Amniotic stem cell (primary cell): ENCODE results near the gene NTHL1.

Experiments used
- DNase-seq: peaks from one replicate; lab custom pipeline; 2025; lab: John Stamatoyannopoulos, UW

NTHL1 gene

DNA sequence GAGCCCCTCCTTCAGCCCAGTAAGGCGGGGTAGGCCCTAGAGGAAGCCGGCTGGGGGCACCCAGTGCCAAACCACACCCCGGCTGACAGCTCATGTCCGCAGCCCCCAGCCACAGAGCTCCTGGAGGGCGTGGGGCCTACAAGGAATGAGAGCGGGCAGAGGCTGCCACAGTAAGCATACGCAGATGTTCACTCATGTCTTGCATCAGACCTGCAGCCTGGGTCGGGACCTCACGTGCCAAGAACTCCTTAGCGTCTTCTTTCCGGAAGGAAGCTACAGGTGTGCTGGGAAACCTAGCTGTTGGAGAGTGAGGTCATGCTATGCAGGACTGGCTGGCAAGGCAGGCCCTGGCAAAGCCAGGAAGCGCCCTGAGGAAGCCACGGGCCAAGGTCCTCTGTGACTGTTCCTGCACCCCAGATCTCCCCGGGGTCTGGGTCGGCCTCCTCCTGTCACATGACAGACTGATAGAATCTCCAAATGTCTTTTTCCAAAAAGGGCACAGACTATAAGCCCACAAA lies 39.6 kb downstream of the NTHL1 start:
- DNase-seq: no peak

DNA sequence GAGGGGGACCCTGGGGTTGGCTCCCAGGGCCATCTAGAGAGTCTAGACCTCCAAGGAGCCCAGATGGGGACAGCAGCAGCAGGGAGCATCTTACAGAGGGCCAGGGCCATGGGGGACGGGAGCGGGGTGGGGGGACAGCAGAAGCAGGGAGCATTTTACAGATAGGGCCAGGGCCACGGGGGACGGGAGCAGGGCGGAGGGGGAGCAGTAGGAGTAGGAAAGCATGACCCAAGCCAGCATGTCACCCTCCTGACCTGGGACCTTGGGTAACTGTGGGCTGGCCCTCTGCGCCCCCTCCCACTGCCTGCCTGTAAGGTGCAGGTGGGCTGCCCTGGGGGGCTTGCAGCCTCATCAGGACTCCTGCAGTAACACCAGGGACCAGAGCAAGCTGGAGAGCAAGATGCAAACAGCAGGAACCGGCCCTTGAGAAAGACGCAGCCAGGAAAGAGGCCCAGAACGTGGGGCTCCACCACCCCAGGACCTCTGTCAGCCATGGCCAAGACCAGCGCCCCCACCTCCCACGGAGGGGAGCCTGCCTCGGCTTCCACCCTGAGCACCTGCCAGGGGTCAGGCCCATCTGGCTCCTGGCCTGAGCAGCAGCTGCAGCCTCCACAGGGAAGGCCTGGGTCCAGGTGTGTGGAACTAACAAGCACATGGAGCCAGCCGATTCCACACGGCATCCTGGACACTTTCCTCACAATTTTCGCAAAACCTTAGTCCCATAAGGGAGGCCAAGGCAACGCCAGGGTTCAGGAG lies 40.4 kb downstream of the NTHL1 start:
- no peak for DNase-seq

DNA sequence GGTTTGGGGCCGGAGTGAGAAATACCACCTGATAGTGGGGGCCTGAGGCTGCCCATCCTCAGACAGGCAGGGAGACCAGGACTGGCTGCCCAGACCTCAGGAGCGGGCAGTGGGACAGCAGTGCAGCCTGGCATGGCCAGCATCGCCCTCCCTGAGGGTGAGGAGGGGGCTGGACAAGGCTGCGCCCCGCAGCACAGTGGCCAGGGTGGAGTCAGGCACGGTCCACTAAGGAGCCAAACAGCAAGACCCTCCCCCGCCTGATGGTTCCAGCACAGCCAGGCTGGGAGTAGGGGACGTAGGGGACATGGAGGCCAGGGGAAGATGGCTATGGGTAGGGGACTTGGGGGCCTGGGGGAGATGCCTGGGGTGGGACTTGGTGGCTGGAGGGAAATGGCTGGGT lies 41.3 kb downstream of the NTHL1 start:
- no peak for DNase-seq

DNA sequence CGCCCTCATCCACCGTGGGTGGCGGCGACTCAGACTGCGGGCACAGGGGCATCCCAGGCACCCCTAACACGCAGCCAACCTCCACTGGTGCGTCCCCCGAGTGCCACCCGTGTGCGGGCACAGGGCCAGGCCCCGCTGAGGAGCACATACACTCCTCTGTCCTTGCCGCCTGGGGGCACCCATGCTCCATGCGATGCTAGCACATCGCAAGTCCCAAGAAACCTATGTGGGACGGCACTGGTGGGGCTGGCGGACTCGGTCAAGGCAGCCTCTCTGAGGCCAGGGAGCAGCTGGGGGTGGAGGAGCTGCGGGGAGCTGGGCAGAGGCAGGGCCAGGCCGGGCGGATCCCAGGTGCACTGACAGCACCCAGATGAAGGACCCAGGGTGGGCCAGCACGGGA lies 42.0 kb downstream of the NTHL1 start:
- DNase-seq: no peak

DNA sequence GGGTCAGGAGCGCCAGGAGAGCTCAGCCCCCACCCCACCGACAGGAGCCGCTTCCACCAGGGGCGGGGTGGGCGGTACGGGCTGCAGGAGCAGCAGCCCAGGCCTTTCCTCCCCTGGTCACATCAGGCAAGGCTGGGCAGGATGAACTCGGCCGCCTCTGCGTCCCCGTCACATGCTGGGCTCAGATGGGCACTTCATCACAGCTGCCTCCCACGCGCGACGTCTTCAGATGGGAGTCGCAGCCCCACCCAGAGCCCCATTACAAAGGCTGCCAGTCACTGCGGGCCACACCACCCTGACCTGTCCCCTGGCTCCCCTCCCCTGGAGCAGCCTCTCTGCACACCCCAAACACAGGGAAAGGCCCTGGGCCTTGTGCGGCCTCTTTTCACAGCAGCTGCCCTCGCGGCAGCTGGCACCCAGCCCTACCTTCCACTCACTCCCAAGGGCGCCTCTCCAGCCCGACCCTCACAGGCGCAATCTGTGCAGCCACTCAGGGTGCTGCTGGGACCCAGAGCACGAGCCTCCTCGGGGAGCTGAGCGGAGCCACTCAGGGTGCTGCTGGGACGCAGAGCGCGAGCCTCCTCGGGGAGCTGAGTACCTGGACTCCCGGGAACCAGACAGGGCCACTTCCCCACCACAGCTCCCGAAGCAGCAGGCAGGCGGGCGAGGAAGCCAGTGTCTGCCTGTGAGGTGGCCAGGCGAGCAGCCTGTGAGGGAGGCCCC lies 42.7 kb downstream of the NTHL1 start:
- no peak for DNase-seq

DNA sequence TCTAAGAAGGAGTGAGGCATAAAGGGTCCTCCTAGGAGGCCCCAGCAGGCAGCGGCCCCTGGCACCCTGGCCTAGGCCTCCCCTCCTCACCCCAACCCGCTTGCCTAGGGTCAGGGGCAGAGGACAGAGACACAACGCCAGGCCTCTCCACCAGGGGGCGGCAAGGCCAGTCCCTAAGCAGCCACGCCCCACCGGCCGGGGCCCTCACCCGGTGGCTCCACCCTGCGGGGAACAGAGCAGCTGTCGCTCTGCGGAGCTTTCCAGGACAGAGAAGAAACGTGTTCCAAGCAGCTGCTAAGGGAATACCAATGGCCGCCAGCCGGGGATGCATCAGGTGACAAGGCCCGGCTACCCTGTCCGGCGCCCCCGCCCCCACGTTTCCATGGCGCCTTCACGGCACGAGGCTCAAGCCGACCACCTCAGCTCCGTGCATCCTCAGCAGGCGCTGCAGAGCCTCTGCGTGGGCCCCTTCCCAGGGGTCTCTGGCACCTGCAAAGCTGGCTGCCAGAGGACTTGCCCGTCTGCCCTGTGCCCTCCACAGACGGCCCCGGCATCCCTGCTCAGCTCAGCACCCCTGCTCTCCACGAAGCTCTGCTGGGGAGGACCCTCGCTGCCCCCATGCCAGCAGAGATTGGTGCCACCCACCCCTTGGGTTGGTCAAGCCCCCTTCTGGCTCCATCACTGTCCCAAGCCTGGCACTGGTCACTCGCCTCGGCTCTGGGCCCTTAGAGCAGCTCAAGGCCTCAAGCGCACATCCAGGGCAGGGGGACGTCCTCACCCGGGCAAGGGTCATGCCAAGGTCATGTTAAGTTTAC lies 43.6 kb downstream of the NTHL1 start:
- peak; percentile 34 for DNase-seq

DNA sequence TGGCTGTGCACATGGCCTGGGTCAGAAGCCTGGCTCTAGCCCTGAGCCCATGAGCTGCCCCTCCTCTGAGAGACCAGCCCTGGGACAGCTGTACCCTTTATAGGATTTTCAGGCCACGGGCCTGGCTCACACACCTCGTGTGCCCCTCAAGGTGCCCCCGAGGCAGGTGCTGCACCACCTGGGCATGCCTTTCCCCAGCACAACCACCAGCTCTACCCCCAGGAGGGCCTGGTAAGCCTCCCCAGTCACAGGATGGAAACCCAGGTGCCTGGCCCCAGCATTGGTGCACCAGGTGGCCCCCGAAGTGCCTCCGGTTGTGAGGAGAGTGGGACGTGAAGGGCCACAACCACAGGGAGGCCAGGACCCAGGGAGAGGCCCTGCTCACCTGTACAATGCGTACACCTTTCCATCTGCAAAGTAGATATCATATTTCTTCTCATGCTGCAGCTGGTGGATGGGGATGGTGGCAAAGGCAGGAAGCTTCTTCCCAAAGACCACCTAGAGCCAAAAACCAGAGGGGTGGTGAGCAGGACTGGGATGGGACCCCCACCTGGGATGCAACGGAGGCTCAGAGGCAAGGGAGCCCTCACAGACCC lies 44.3 kb downstream of the NTHL1 start:
- DNase-seq: no peak

DNA sequence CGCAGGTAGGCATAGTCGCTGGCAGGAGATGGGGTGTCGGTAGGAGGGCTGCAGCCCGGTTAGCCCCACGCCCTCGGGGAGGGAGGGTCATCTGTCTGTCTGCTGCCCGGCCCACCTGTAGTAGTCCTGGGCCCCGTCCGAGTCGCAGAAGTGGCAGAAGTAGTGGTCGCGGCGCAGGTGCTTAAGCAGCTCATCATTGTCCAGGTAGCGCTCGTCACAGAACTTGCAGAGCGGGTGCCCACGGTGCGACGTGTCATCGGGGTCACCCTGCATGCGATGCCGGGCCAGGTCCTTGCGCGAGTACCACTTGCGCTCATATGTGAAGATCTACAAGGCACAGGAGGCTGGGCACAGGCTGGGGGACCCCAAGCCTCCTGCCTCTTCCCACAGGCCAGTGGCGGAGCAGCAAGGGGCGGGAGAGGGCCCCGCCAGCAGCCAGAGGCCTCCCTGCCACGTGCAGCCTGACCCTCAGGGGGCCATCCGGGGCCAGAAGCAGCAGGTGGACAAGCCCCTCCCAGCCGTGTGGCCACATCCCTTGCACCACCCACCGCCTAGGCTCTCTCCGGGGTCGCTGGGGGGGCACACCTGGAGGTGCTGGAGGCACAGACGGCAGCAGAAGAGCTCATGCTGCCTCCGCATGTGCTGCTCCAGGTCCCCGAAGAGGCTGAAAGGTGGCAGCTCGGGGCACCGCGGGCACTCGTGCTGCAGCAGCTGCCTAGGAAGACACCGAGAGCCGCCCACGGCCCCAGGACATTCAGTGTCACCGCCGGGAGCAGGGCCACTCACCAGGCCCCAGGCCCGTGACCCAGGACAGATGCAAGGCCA lies 45.0 kb downstream of the NTHL1 start:
- no peak for DNase-seq

DNA sequence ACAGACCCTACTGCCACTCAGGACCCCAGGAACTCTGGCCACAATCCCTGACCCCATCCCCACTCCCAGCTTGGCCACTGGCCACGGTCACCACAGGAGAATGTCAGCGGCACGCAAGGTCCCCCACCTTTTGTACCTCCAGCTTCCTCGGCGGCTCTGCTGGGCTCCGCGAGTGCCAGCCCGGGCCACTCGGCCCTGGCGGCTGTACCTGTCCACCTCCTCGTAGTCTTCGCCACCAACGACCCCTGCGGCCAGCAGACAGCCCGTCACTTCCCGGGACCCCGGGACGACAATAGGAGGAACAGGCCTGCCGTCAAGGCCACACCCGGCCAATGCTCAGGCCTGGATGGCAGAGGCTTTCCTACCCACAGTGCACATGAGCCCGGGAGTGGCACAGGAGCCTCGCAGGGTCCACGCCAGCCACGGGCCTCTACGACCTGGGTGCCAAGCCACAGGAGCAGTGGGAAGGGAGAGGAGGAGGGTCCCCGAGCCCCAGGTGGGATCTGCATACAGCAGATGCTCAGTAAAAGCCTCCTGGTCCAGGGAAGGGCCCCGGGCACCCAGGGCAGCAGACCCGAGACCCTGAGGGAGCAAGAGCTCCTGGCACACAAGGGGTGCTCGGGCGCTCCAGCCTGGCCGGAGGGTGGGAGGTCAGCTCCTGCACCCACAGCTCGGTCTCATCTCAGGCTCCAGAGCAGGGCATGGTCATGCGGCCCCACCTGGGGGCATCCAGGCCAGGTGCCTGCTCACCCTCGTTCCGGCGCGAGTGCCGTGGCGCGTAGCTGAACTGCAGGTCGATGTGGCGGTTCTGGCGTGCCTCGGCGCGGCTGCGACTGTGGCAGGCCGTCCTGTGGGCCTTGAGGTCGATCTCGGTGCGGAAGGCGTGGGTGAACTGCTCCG lies 45.9 kb downstream of the NTHL1 start:
- no peak for DNase-seq

DNA sequence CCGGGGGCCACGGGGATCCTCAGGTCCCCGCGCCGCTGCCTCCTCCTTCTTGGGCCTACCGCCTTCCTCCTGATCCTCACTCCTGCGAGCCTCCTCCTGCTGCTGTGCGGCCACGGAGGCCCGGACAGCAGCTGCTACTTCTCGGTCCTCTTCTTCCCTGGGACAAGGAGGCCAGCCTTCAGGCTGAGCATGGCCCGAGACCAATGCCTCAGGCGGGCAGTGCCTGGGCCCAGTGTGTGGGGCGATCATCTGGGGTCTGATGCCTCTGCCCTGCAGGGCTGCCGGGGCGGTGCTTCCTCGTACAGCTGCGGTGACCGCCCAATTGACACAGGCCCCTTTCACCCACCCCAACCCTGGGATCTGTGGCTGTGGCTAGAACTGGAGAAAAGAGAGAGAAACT lies 46.6 kb downstream of the NTHL1 start:
- no peak for DNase-seq

DNA sequence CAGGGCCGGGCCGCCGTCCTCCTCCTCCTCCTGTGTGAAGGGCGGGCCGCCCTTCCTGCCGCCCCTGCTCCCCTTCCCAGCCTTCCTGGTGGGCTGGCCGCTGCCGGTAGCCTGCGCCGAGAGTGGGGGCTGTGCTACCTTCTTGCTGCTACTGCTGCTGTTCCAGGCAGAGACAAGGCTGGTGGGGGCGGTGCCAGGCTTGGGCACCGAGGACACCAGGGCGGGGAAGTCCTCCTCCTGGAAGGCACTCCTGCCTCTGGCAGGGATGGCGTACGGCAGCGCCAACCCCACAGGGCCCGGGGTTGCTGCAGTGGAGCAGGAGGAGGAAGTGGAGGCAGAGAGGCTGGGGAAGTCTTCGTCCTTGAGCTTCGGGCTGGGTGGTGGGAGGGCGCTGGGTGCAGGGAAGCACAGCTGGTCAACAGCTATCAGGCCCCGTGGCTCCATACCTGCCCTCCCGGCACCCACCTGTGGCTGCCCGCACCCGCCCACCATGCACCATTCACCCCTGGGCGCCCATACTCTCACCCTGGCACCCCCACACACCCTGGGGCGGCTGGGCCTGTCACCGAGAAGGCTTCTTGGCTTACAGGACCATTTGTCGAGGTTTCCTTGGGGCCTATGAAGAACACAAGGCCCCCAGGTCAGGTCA lies 47.6 kb downstream of the NTHL1 start:
- DNase-seq: no peak

DNA sequence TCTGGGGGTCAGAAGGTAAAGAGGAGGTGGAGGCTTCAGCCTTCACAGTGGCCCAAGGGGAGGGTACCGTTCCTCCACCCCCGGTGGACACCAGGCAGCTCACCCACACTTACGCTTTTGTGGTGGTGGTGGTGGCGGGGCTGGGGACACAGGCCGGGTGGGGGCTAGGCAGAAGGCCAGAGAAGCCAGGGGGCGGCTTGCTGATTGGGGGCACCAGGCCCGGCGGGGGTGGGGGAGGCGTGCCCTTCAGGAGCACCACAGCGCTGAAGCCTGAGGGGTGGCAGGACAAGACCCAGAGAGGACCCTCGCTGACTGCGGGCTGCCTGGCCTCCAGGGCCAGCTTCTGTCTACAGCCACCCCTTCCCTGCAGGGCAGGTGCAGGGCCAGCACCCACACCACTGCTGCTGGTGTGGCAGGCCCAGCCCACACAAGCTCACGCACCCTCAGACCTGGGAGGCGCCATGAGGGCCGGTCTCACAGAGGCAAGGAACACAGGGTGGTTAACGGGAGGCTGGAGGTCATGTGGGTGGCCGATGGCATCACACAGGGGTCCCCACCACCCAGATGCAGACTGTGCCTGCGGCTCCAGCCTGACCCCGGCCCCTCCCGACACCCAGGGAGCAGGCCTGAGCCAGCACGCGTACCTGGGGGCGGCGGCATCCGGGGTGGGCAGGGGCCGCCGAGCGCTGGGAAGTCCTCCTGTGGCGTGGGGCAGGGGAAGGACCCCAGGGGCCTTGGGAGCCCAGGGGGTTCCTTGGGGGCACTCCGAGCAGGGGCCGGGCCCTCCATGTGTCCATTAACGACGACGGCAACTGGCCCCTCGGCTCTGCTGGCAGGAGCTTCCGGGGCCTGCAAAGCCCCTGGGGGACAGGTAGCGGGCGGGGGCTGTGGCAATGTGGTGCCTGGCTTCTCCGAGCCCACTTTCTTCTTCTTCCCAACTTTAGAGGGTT lies 48.5 kb downstream of the NTHL1 start:
- DNase-seq: no peak

DNA sequence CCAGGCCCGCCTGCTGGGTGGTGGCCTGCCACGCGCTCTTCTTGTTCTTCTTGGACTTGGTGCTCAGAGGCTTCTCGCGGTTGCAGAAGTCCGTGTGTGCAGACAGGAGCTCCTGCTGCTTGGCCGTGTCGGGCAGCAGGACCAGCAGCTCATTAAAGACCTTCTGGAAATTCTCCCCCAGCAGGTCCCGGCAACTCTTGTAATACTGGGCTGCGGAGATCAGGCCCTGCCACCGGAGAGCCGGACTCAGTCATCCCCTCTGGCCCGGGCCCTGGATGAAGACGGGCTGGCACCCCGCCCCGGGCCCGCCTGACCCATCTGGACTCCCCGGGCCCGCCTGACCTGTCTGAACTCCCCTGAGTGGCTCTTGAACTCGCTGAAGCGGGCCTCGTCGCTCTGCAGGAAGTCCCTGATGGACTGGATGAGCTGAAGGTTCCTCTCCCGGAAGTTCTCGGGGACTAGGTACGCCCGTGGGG lies 49.2 kb downstream of the NTHL1 start:
- DNase-seq: no peak

DNA sequence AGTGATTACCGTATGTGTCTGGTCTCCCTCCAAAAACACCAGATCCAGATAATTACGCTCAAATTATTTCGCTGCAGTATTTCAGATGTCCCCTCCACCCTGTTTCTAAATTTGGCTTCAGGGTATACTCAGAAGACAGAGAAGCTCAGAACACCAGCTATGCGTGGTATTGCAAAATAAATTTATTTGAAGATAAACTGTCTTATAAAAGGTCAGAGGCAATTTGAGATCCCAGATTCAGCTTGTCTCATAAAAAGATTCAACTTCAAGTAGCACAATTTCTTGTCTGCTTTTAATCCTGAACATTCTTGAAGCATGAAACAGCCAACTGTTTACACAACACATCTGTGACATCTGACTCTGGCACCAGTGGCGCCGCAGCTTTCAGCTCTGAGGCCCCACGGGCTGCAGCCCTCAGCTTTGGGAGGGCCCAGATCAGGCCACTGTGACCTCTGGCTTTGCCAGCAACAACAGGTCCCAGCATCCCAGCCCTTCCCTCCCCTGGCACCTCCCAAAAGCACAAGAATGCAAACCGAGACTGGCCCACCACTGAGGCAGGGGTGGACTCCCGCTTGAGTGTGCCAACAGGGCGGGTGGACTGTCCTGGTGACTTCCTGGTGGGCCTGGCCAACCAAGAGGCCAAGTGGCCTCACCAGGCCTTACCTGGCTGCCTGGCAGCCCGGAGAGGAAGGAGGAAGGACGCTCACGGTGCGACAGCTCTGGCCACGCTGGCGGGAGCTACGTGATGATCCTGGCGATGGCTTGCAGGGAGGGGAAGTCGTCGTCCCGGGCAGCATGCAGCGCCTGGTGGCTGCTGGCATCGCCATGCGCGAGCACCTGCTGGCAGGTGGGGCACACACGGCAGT lies 49.9 kb downstream of the NTHL1 start:
- DNase-seq: no peak

DNA sequence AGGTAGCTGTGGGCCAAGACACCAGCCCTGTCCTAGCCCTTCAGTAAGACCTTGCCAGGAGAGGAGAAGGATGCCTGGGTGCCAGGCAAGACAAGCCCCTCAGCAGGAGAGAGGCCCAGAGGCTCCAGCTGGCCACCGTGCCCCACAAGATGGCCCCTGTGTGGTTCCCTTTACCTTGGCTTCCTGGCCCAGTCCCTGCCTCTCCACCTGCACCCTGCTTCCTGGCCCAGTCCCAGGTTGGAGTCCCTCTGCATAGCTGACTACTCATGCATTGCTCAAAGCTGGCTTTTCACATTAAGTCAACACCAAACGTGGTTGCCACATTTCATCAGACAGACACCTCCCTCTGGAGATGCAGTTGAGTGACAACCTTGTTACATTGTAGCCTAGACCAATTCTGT lies 53.9 kb downstream of the NTHL1 start:
- DNase-seq: no peak

DNA sequence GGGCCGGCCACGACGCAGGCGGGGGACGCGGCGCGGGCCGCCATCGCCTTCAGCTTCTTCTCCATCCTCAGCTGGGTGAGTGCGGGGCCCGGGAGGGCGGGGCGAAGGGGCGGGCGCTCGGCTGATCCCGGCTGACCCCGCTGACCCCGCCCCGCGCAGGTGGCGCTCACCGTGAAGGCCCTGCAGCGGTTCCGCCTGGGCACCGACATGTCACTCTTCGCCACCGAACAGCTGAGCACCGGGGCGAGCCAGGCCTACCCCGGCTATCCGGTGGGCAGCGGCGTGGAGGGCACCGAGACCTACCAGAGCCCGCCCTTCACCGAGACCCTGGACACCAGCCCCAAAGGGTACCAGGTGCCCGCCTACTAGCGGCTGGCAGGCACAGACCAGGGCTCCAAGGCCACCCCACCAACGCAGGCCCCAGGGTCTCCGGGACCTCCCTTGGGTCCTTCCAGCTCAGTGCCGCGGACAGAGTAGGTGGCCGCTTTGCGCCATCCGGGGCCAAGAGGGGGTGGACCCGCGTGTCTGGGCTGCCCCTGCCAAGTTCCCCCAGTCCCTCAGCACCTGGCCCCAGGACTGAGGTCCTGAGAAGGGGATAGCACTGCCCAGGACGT lies 54.8 kb downstream of the NTHL1 start:
- no peak for DNase-seq
